HEK293 (cell line): ENCODE results near the gene NEU1.

Experiments used
- CTCF ChIA-PET: fragments of 350-600 bp; formaldehyde crosslinking; extraction: SDS; loops from one replicate; lab custom pipeline; 2021; ENCODE audit warnings: antibody characterized with exemption; lab: Yijun Ruan, JAX
- POLR2A ChIA-PET: fragments of 300-600 bp; formaldehyde crosslinking; extraction: SDS; loops from one replicate; lab custom pipeline; 2020; ENCODE audit warnings: antibody characterized with exemption, inconsistent platforms; lab: Yijun Ruan, JAX
- H3K27ac ChIP-seq: fragments of 200-500 bp; sonication (Bioruptor generic); 2 replicates; pipeline ENCODE4 v1.5.1; 2014; ENCODE audit warnings: low read depth, low read length, control low read depth, inconsistent platforms; ENCODE audit errors: extremely low read depth
- H3K36me3 ChIP-seq, 2 experiments: fragments of 200-500 bp in 1 of 2; sonication (Bioruptor generic) in 1 of 2; 1 replicate in 1 of 2; 2 replicates in 1 of 2; pipeline ENCODE4 v1.5.1; 2014 to 2017; ENCODE audit warnings: inconsistent platforms in 2 of 2, low read length in 2 of 2; ENCODE audit not compliant: control insufficient read depth in 2 of 2, insufficient read depth in 1 of 2
- H3K4me1 ChIP-seq: fragments of 200-500 bp; sonication (Bioruptor generic); 2 replicates; pipeline ENCODE4 v1.5.1; 2014; ENCODE audit warnings: mild to moderate bottlenecking, low read length, inconsistent platforms; ENCODE audit not compliant: control insufficient read depth, insufficient read depth
- H3K4me3 ChIP-seq: 2 replicates; pipeline ENCODE4 v1.5.1; 2011; ENCODE audit warnings: low read depth, mild to moderate bottlenecking, control low read depth, low read length, moderate library complexity
- H3K9me3 ChIP-seq: fragments of 200-500 bp; sonication (Bioruptor generic); 2 replicates; pipeline ENCODE4 v1.5.1; 2014; ENCODE audit warnings: low read depth, low read length, inconsistent platforms; ENCODE audit not compliant: control insufficient read depth, insufficient read depth
- AEBP2 ChIP-seq: fragments of 450-650 bp; formaldehyde crosslinking; IDR thresholded peaks from 2 replicates; pipeline ENCODE4 v1.5.1; 2016; ENCODE audit warnings: missing biosample characterization, missing genetic modification characterization, borderline replicate concordance
- GLI4 ChIP-seq: fragments of 450-650 bp; formaldehyde crosslinking; IDR thresholded peaks from 2 replicates; pipeline ENCODE4 v1.5.1; 2016; ENCODE audit warnings: missing biosample characterization, missing genetic modification characterization
- GLIS2 ChIP-seq: fragments of 450-650 bp; formaldehyde crosslinking; IDR thresholded peaks from 2 replicates; pipeline ENCODE4 v1.5.1; 2016; ENCODE audit warnings: missing biosample characterization, missing genetic modification characterization
- HOXC10 ChIP-seq: sonication (generic); formaldehyde crosslinking; IDR thresholded peaks from 2 replicates; pipeline ENCODE4 v1.8.1; 2023; ENCODE audit warnings: mild to moderate bottlenecking, missing genetic modification reagents
- HOXD13 ChIP-seq: sonication (generic); formaldehyde crosslinking; IDR thresholded peaks from 2 replicates; pipeline ENCODE4 v1.8.0; 2022; ENCODE audit warnings: missing genetic modification reagents, borderline replicate concordance
- IKZF3 ChIP-seq: fragments of 450-650 bp; IDR thresholded peaks from 2 replicates; pipeline ENCODE4 v1.5.0; 2018; ENCODE audit warnings: missing biosample characterization, mild to moderate bottlenecking, missing genetic modification characterization, moderate library complexity
- KLF1 ChIP-seq: fragments of 450-650 bp; formaldehyde crosslinking; IDR thresholded peaks from 2 replicates; pipeline ENCODE4 v1.5.1; 2016; ENCODE audit warnings: missing biosample characterization, missing genetic modification characterization
- KLF16 ChIP-seq: fragments of 450-650 bp; formaldehyde crosslinking; IDR thresholded peaks from 2 replicates; pipeline ENCODE4 v1.5.1; 2017; ENCODE audit warnings: missing biosample characterization, missing genetic modification characterization
- KLF8 ChIP-seq: fragments of 450-650 bp; formaldehyde crosslinking; IDR thresholded peaks from 2 replicates; pipeline ENCODE4 v1.5.1; 2016; ENCODE audit warnings: missing biosample characterization, missing genetic modification characterization
- KLF9 ChIP-seq: fragments of 450-650 bp; formaldehyde crosslinking; IDR thresholded peaks from 2 replicates; pipeline ENCODE4 v1.5.1; 2016; ENCODE audit warnings: missing biosample characterization, missing genetic modification characterization, low read depth
- SP2 ChIP-seq: fragments of 450-650 bp; formaldehyde crosslinking; IDR thresholded peaks from 2 replicates; pipeline ENCODE4 v1.5.1; 2016; ENCODE audit warnings: missing biosample characterization, missing genetic modification characterization
- SP7 ChIP-seq: fragments of 450-650 bp; formaldehyde crosslinking; IDR thresholded peaks from 2 replicates; pipeline ENCODE4 v1.5.1; 2016; ENCODE audit warnings: missing biosample characterization, missing genetic modification characterization
- WT1 ChIP-seq: fragments of 450-650 bp; formaldehyde crosslinking; IDR thresholded peaks from 2 replicates; pipeline ENCODE4 v1.5.1; 2016; ENCODE audit warnings: missing biosample characterization, missing genetic modification characterization
- ZNF169 ChIP-seq: fragments of 450-650 bp; formaldehyde crosslinking; IDR thresholded peaks from 2 replicates; pipeline ENCODE4 v1.5.1; 2016; ENCODE audit warnings: missing biosample characterization, missing genetic modification characterization
- ZNF335 ChIP-seq: fragments of 450-650 bp; formaldehyde crosslinking; conservative IDR thresholded peaks from 2 replicates; pipeline ENCODE4 v1.5.1; 2016; ENCODE audit warnings: missing biosample characterization, missing genetic modification characterization
- ZNF362 ChIP-seq: fragments of 450-650 bp; formaldehyde crosslinking; IDR thresholded peaks from 2 replicates; pipeline ENCODE4 v1.5.1; 2016; ENCODE audit warnings: missing biosample characterization, missing genetic modification characterization
- ZNF501 ChIP-seq: fragments of 450-650 bp; formaldehyde crosslinking; IDR thresholded peaks from 2 replicates; pipeline ENCODE4 v1.5.1; 2016; ENCODE audit warnings: missing biosample characterization, missing genetic modification characterization
- ZNF571 ChIP-seq: fragments of 450-650 bp; formaldehyde crosslinking; IDR thresholded peaks from 2 replicates; pipeline ENCODE4 v1.5.0; 2017; ENCODE audit warnings: missing biosample characterization, missing genetic modification characterization
- ZNF585B ChIP-seq: fragments of 450-650 bp; formaldehyde crosslinking; IDR thresholded peaks from 2 replicates; pipeline ENCODE4 v1.5.1; 2016; ENCODE audit warnings: missing biosample characterization, missing genetic modification characterization
- ZNF600 ChIP-seq: fragments of 450-650 bp; formaldehyde crosslinking; IDR thresholded peaks from 2 replicates; pipeline ENCODE4 v1.5.1; 2016; ENCODE audit warnings: missing biosample characterization, missing genetic modification characterization
- ZNF654 ChIP-seq: fragments of 450-650 bp; formaldehyde crosslinking; IDR thresholded peaks from 2 replicates; pipeline ENCODE4 v1.5.1; 2016; ENCODE audit warnings: low read depth, missing biosample characterization, missing genetic modification characterization
- TF ChIP-seq, protein P1 (sequence below): fragments of 450-650 bp; formaldehyde crosslinking; IDR thresholded peaks from 2 replicates; pipeline ENCODE4 v1.5.1; 2016; ENCODE audit warnings: missing biosample characterization, missing genetic modification characterization
- TF ChIP-seq, protein P2 (sequence below): fragments of 450-650 bp; formaldehyde crosslinking; IDR thresholded peaks from 2 replicates; pipeline ENCODE4 v1.5.1; 2017; ENCODE audit warnings: missing biosample characterization, mild to moderate bottlenecking, missing genetic modification characterization, moderate library complexity

Gene NEU1

GRCh38 chr6:31901415-31901952 lies 38.9 kb upstream of the NEU1 start (continued):
- TF ChIP-seq, protein P1, sequence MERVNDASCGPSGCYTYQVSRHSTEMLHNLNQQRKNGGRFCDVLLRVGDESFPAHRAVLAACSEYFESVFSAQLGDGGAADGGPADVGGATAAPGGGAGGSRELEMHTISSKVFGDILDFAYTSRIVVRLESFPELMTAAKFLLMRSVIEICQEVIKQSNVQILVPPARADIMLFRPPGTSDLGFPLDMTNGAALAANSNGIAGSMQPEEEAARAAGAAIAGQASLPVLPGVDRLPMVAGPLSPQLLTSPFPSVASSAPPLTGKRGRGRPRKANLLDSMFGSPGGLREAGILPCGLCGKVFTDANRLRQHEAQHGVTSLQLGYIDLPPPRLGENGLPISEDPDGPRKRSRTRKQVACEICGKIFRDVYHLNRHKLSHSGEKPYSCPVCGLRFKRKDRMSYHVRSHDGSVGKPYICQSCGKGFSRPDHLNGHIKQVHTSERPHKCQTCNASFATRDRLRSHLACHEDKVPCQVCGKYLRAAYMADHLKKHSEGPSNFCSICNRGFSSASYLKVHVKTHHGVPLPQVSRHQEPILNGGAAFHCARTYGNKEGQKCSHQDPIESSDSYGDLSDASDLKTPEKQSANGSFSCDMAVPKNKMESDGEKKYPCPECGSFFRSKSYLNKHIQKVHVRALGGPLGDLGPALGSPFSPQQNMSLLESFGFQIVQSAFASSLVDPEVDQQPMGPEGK (tag by site-specific recombination): peak; percentile 49; the same call in 1 of the 2 replicates
- TF ChIP-seq KLF9 (tag by site-specific recombination): peak; percentile 99
- peak; percentile 24; the same call in 1 of the 2 replicates for TF ChIP-seq GLIS2 (tag by site-specific recombination)
- TF ChIP-seq KLF16: peak; percentile 71
- TF ChIP-seq SP2 (tag by site-specific recombination): peak; percentile 26
- no peak for TF ChIP-seq ZNF654 (tag by site-specific recombination)

GRCh38 chr6:31900917-31901414 lies 38.3 kb upstream of the NEU1 start:
- Histone ChIP-seq H3K9me3 (no peaks in the 10 kb centered on the region), H3K4me1 (peaks cover 7% of the 10 kb centered on the region), H3K4me3 (peak overlapping the region; percentile 62), H3K36me3 (peaks cover 0 to 8% of the 10 kb centered on the region in 2 experiments; a peak in 1 of 3 replicates), H3K27ac (peak overlapping the region; percentile 9; the same call in 1 of the 2 replicates)
- 0 out of 2 replicates have a peak, but pooled peaks have one; percentile 24 for TF ChIP-seq IKZF3 (tag by site-specific recombination)
- TF ChIP-seq, protein P2, sequence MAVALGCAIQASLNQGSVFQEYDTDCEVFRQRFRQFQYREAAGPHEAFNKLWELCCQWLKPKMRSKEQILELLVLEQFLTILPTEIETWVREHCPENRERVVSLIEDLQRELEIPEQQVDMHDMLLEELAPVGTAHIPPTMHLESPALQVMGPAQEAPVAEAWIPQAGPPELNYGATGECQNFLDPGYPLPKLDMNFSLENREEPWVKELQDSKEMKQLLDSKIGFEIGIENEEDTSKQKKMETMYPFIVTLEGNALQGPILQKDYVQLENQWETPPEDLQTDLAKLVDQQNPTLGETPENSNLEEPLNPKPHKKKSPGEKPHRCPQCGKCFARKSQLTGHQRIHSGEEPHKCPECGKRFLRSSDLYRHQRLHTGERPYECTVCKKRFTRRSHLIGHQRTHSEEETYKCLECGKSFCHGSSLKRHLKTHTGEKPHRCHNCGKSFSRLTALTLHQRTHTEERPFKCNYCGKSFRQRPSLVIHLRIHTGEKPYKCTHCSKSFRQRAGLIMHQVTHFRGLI (tag by site-specific recombination): no peak
- no peak for TF ChIP-seq KLF8 (tag by site-specific recombination)
- TF ChIP-seq KLF1 (tag by site-specific recombination): no peak
- no peak for TF ChIP-seq GLI4
- TF ChIP-seq HOXC10 (CRISPR knock-in tag): no peak
- peak; percentile 99 for TF ChIP-seq ZNF600 (tag by site-specific recombination)
- no peak for TF ChIP-seq HOXD13 (CRISPR knock-in tag)
- TF ChIP-seq ZNF335: no peak
- no peak for TF ChIP-seq WT1 (tag by site-specific recombination)
- TF ChIP-seq AEBP2 (tag by site-specific recombination): no peak
- no peak for TF ChIP-seq ZNF362 (tag by site-specific recombination)
- TF ChIP-seq ZNF501 (tag by site-specific recombination): no peak
- TF ChIP-seq ZNF169 (tag by site-specific recombination): no peak
- TF ChIP-seq SP7: no peak
- no peak for TF ChIP-seq ZNF571
- TF ChIP-seq ZNF585B (tag by site-specific recombination): no peak
- POLR2A ChIA-PET: interaction anchor here (0.7 to 2.4 kb wide), 5 partner anchors 17 to 73 kb away, joined by 3 to 12 read pairs (median 5); partner anchors contain the start of genes DXO and HSPA1B
- CTCF ChIA-PET: interaction anchor here (1.2 kb wide), 1 partner anchor 13 kb away, joined by 4 read pairs; no protein-coding TSS in a partner anchor
